ENCODE data around the gene SCN10A. TPM values are rescaled to one million over a fixed set of nuclear protein-coding genes. Genes with fewer than 3 reads are reported as not detected.
A peak's percentile ranks its signal among the peaks of the same experiment; 100 is the strongest.

SCN10A gene
- total RNA-seq, 1 donor from 2014 or later = not detected

- TF ChIP-seq, protein P1, sequence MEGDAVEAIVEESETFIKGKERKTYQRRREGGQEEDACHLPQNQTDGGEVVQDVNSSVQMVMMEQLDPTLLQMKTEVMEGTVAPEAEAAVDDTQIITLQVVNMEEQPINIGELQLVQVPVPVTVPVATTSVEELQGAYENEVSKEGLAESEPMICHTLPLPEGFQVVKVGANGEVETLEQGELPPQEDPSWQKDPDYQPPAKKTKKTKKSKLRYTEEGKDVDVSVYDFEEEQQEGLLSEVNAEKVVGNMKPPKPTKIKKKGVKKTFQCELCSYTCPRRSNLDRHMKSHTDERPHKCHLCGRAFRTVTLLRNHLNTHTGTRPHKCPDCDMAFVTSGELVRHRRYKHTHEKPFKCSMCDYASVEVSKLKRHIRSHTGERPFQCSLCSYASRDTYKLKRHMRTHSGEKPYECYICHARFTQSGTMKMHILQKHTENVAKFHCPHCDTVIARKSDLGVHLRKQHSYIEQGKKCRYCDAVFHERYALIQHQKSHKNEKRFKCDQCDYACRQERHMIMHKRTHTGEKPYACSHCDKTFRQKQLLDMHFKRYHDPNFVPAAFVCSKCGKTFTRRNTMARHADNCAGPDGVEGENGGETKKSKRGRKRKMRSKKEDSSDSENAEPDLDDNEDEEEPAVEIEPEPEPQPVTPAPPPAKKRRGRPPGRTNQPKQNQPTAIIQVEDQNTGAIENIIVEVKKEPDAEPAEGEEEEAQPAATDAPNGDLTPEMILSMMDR (conservative IDR thresholded peaks at IDR 0.05; ENCODE audit: low read depth, low read length) = no peak
- DNase-seq (ENCODE audit: low read depth) = no peak
- no peak overlapping the region for H3K4me3 ChIP-seq (ENCODE audit: low read depth, low read length)
Observed at GRCh38 chr3:38739396-38739689, 76.7 kb downstream of the SCN10A start.

GRCh38 chr3:38738630-38739395 is 77.2 kb downstream of the SCN10A start:
- TF ChIP-seq, protein P1 (conservative IDR thresholded peaks at IDR 0.05; ENCODE audit: low read depth, low read length) = peak; percentile 80
- no peak overlapping the region for H3K4me3 ChIP-seq (ENCODE audit: low read depth, low read length)
- DNase-seq (ENCODE audit: low read depth) = no peak

GRCh38 chr3:38731522-38731921 is 84.5 kb downstream of the SCN10A start:
- DNase-seq (ENCODE audit: low read depth) = no peak
- TF ChIP-seq, protein P1 (conservative IDR thresholded peaks at IDR 0.05; ENCODE audit: low read depth, low read length) = no peak
- no peak overlapping the region for H3K4me3 ChIP-seq (ENCODE audit: low read depth, low read length)

DNA sequence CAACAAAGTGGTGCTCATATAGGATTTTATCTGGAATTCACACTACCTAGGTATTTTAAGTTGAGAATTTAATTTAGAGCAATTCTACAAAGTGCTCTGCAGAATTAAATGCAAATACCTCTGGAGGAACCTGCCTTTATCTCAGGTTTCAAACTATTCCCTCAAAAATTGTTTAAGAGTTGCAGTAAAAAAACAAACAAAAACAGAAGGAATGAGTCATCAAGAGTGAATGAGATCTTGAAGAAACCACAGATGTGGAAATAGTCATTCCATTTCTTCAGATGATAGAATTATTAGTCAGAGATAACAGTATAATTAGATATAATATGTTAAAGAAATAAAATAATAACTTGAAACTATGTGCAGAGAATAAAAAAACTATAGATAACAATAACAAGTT is 85.7 kb downstream of the SCN10A start:
- H3K4me3 ChIP-seq (ENCODE audit: low read depth, low read length) = no peak overlapping the region
- no peak for DNase-seq (ENCODE audit: low read depth)
- TF ChIP-seq, protein P1 (conservative IDR thresholded peaks at IDR 0.05; ENCODE audit: low read depth, low read length) = no peak

DNA sequence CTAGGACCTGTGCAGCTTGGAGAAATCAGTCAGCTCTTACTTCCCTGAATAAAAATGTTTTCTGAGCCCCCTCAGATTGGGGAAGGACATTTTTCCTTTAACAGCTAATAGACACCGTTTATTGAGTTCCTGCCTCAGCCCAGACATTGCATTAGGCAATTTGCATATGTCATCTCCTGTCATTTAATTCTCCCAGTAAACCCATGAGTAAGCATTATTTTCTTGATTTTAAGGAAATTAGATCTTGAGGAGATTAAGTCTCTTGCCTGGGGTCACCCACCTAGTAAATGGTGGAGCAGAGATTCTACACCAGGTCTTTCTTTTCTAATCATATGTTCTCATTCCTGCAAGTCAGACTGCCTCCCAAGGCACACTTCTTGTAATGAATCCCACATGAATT is 88.0 kb downstream of the SCN10A start:
- TF ChIP-seq, protein P1 (conservative IDR thresholded peaks at IDR 0.05; ENCODE audit: low read depth, low read length) = no peak
- H3K4me3 ChIP-seq (ENCODE audit: low read depth, low read length) = no peak overlapping the region
- no peak for DNase-seq (ENCODE audit: low read depth)

DNA sequence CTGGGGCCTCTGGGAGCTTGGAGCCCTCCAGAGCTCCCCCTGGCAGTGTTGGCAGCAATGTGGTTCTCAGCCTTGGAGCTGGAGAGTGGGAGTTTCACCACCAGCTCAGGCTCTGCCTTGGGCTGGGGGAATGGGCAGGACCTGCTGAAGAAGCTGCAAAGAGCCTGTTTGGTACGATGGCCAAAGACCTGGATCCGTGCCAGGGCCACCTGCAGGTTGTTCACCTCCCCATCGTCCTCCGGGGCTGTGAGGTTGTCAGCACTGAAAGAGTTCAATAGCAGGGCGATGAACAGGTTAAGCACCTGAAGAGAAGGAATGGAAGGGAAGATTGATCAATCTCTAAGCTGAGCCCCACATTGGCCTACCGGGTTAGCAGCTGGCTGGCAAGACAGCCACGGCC is 89.3 kb downstream of the SCN10A start:
- no peak for DNase-seq (ENCODE audit: low read depth)
- TF ChIP-seq, protein P1 (conservative IDR thresholded peaks at IDR 0.05; ENCODE audit: low read depth, low read length) = no peak
- H3K4me3 ChIP-seq (ENCODE audit: low read depth, low read length) = no peak overlapping the region

Data from epithelial cell of proximal tubule (primary cell).